Measurements from ENCODE around the gene ABCB11. TPM values are rescaled to one million over a fixed set of nuclear protein-coding genes. Genes with fewer than 3 reads are reported as not detected.
A peak's percentile ranks its signal among the peaks of the same experiment; 100 is the strongest.

The ABCB11 gene
- total and polyA plus RNA-seq, 9 of the 15 experiments (the other 6 are each of a cell fraction or from before 2014, with no cell fraction given): 0.04 to 0.51 (median 0.10) TPM; not detected in 1

DNA sequence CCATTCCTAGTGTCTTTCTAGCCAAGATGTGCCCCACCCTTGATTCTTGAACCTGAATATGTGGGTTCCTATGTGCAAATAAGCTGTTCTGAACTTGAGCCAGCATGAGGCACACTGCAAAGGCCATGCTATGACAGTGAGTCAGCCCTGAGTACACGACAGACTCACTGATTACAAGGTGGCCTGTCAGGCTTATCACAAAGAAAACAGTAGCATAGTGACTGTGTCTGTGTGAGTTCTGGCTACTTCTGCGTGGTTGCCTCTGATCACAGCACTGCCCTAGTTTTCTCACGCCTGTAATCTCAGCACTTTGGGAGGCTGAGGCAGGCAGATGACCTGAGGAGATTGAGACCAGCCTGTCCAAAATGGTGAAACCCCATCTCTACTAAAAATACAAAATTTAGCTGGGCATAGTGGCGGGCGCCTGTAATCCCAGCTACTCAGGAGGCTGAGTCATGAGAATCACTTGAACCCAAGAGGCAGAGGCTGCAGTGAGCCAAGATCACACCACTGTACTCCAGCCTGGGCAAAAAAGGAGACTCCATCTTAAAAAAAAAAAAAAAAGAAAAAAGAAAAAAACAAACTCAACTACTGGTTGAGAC lies 18.8 kb downstream of the ABCB11 start (continued):
- TF ChIP-seq, protein P1, sequence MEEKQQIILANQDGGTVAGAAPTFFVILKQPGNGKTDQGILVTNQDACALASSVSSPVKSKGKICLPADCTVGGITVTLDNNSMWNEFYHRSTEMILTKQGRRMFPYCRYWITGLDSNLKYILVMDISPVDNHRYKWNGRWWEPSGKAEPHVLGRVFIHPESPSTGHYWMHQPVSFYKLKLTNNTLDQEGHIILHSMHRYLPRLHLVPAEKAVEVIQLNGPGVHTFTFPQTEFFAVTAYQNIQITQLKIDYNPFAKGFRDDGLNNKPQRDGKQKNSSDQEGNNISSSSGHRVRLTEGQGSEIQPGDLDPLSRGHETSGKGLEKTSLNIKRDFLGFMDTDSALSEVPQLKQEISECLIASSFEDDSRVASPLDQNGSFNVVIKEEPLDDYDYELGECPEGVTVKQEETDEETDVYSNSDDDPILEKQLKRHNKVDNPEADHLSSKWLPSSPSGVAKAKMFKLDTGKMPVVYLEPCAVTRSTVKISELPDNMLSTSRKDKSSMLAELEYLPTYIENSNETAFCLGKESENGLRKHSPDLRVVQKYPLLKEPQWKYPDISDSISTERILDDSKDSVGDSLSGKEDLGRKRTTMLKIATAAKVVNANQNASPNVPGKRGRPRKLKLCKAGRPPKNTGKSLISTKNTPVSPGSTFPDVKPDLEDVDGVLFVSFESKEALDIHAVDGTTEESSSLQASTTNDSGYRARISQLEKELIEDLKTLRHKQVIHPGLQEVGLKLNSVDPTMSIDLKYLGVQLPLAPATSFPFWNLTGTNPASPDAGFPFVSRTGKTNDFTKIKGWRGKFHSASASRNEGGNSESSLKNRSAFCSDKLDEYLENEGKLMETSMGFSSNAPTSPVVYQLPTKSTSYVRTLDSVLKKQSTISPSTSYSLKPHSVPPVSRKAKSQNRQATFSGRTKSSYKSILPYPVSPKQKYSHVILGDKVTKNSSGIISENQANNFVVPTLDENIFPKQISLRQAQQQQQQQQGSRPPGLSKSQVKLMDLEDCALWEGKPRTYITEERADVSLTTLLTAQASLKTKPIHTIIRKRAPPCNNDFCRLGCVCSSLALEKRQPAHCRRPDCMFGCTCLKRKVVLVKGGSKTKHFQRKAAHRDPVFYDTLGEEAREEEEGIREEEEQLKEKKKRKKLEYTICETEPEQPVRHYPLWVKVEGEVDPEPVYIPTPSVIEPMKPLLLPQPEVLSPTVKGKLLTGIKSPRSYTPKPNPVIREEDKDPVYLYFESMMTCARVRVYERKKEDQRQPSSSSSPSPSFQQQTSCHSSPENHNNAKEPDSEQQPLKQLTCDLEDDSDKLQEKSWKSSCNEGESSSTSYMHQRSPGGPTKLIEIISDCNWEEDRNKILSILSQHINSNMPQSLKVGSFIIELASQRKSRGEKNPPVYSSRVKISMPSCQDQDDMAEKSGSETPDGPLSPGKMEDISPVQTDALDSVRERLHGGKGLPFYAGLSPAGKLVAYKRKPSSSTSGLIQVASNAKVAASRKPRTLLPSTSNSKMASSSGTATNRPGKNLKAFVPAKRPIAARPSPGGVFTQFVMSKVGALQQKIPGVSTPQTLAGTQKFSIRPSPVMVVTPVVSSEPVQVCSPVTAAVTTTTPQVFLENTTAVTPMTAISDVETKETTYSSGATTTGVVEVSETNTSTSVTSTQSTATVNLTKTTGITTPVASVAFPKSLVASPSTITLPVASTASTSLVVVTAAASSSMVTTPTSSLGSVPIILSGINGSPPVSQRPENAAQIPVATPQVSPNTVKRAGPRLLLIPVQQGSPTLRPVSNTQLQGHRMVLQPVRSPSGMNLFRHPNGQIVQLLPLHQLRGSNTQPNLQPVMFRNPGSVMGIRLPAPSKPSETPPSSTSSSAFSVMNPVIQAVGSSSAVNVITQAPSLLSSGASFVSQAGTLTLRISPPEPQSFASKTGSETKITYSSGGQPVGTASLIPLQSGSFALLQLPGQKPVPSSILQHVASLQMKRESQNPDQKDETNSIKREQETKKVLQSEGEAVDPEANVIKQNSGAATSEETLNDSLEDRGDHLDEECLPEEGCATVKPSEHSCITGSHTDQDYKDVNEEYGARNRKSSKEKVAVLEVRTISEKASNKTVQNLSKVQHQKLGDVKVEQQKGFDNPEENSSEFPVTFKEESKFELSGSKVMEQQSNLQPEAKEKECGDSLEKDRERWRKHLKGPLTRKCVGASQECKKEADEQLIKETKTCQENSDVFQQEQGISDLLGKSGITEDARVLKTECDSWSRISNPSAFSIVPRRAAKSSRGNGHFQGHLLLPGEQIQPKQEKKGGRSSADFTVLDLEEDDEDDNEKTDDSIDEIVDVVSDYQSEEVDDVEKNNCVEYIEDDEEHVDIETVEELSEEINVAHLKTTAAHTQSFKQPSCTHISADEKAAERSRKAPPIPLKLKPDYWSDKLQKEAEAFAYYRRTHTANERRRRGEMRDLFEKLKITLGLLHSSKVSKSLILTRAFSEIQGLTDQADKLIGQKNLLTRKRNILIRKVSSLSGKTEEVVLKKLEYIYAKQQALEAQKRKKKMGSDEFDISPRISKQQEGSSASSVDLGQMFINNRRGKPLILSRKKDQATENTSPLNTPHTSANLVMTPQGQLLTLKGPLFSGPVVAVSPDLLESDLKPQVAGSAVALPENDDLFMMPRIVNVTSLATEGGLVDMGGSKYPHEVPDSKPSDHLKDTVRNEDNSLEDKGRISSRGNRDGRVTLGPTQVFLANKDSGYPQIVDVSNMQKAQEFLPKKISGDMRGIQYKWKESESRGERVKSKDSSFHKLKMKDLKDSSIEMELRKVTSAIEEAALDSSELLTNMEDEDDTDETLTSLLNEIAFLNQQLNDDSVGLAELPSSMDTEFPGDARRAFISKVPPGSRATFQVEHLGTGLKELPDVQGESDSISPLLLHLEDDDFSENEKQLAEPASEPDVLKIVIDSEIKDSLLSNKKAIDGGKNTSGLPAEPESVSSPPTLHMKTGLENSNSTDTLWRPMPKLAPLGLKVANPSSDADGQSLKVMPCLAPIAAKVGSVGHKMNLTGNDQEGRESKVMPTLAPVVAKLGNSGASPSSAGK (IDR thresholded peaks at IDR 0.05): peak; percentile 67; the same call in 1 of the 2 replicates
- TF ChIP-seq NFIC (IDR thresholded peaks at IDR 0.05) (peak; percentile 97), KDM1A (IDR thresholded peaks at IDR 0.05) (peak; percentile 100), ZNF583 (CRISPR knock-in tag; IDR thresholded peaks at IDR 0.05) (peak; percentile 66), HDAC3 (IDR thresholded peaks at IDR 0.05; ENCODE audit: borderline replicate concordance, partially characterized antibody) (peak; percentile 94), ZNF639 (CRISPR knock-in tag; conservative IDR thresholded peaks at IDR 0.05 in 1 of 2, IDR thresholded peaks at IDR 0.05 in 1 of 2) (peak in 1 of 2 experiments; percentile 88; a peak in 1 of 4 replicates), MTA2 (IDR thresholded peaks at IDR 0.05; ENCODE audit: low read depth) (peak; percentile 96), TEAD1 (CRISPR knock-in tag; IDR thresholded peaks at IDR 0.05) (peak; percentile 83 to 89; a peak in 3 of 4 replicates)
- TF ChIP-seq, protein P2, sequence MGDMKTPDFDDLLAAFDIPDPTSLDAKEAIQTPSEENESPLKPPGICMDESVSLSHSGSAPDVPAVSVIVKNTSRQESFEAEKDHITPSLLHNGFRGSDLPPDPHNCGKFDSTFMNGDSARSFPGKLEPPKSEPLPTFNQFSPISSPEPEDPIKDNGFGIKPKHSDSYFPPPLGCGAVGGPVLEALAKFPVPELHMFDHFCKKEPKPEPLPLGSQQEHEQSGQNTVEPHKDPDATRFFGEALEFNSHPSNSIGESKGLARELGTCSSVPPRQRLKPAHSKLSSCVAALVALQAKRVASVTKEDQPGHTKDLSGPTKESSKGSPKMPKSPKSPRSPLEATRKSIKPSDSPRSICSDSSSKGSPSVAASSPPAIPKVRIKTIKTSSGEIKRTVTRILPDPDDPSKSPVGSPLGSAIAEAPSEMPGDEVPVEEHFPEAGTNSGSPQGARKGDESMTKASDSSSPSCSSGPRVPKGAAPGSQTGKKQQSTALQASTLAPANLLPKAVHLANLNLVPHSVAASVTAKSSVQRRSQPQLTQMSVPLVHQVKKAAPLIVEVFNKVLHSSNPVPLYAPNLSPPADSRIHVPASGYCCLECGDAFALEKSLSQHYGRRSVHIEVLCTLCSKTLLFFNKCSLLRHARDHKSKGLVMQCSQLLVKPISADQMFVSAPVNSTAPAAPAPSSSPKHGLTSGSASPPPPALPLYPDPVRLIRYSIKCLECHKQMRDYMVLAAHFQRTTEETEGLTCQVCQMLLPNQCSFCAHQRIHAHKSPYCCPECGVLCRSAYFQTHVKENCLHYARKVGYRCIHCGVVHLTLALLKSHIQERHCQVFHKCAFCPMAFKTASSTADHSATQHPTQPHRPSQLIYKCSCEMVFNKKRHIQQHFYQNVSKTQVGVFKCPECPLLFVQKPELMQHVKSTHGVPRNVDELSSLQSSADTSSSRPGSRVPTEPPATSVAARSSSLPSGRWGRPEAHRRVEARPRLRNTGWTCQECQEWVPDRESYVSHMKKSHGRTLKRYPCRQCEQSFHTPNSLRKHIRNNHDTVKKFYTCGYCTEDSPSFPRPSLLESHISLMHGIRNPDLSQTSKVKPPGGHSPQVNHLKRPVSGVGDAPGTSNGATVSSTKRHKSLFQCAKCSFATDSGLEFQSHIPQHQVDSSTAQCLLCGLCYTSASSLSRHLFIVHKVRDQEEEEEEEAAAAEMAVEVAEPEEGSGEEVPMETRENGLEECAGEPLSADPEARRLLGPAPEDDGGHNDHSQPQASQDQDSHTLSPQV (IDR thresholded peaks at IDR 0.05): peak; percentile 70
